GM23338 (cell line): ENCODE results near the gene IST1.

Experiments
- CREB1 ChIP-seq: fragments of 250-450 bp; sonication (Bioruptor Pico); IDR thresholded peaks from 2 replicates; pipeline ENCODE4 v1.5.0; 2020; ENCODE audit warnings: low read depth, mild to moderate bottlenecking, moderate library complexity
- CTCF ChIP-seq, 2 experiments: fragments of 200-600 bp in 1 of 2; sonication (generic) in 1 of 2; conservative IDR thresholded peaks; 2 replicates each; pipeline versions ENCODE4 v1.5.1 to v1.6.1; 2016 to 2017; ENCODE audit warnings: antibody characterized with exemption in 2 of 2, low read depth in 2 of 2, mild to moderate bottlenecking in 2 of 2, moderate library complexity in 1 of 2
- ETS1 ChIP-seq: IDR thresholded peaks from 2 replicates; pipeline ENCODE4 v1.6.1; 2016; ENCODE audit warnings: antibody characterized with exemption
- EZH2 ChIP-seq: fragments of 200-600 bp; sonication (generic); IDR thresholded peaks from one replicate; pipeline ENCODE4 v1.8.0; 2017; ENCODE audit warnings: antibody characterized with exemption, mild to moderate bottlenecking, low read depth; ENCODE audit not compliant: unreplicated experiment
- EZH2phosphoT487 ChIP-seq: fragments of 200-600 bp; sonication (generic); IDR thresholded peaks from one replicate; pipeline ENCODE4 v1.8.1; 2018; ENCODE audit warnings: antibody characterized with exemption; ENCODE audit not compliant: unreplicated experiment
- JUNB ChIP-seq: IDR thresholded peaks from one replicate; pipeline ENCODE4 v1.6.1; 2016; ENCODE audit warnings: antibody characterized with exemption; ENCODE audit not compliant: unreplicated experiment
- POLR2AphosphoS5 ChIP-seq: IDR thresholded peaks from 2 replicates; pipeline ENCODE4 v1.6.1; 2016; ENCODE audit warnings: antibody characterized with exemption, low read depth
- REST ChIP-seq: IDR thresholded peaks from one replicate; pipeline ENCODE4 v1.6.1; 2018; ENCODE audit warnings: antibody characterized with exemption; ENCODE audit not compliant: unreplicated experiment
- ZNF114 ChIP-seq: fragments of 250-450 bp; sonication (Bioruptor Pico); IDR thresholded peaks from 2 replicates; pipeline ENCODE4 v1.5.0; 2020; ENCODE audit warnings: mild to moderate bottlenecking, moderate library complexity

GRCh38 chr16:71956486-71956885, 61.2 kb downstream of the IST1 start:
- no peak for TF ChIP-seq EZH2phosphoT487
- no peak for TF ChIP-seq CTCF (conservative IDR thresholded peaks at IDR 0.05; ENCODE audit: low read depth in 2 of 2)
- no peak for TF ChIP-seq JUNB
- no peak for TF ChIP-seq ETS1
- no peak for TF ChIP-seq REST
- no peak for TF ChIP-seq EZH2
- no peak for TF ChIP-seq POLR2AphosphoS5
- no peak for TF ChIP-seq ZNF114 (CRISPR knock-in tag)
- TF ChIP-seq CREB1 (CRISPR knock-in tag), result no peak
